ENCODE results near the gene VKORC1L1. TPM values are rescaled to one million over a fixed set of nuclear protein-coding genes. Genes with fewer than 3 reads are reported as not detected.
A peak's percentile ranks its signal among the peaks of the same experiment; 100 is the strongest.
"Not testable (repeated sequence)": the region's sequence is repeated elsewhere in the genome, so short reads cannot be mapped to it uniquely, and the experiment has no call there.

Gene VKORC1L1
- total RNA-seq: 1 to 10 TPM; 5.7 to 8.2 (median 7.1) TPM
- total RNA-seq (2013): 9.9 TPM

DNA sequence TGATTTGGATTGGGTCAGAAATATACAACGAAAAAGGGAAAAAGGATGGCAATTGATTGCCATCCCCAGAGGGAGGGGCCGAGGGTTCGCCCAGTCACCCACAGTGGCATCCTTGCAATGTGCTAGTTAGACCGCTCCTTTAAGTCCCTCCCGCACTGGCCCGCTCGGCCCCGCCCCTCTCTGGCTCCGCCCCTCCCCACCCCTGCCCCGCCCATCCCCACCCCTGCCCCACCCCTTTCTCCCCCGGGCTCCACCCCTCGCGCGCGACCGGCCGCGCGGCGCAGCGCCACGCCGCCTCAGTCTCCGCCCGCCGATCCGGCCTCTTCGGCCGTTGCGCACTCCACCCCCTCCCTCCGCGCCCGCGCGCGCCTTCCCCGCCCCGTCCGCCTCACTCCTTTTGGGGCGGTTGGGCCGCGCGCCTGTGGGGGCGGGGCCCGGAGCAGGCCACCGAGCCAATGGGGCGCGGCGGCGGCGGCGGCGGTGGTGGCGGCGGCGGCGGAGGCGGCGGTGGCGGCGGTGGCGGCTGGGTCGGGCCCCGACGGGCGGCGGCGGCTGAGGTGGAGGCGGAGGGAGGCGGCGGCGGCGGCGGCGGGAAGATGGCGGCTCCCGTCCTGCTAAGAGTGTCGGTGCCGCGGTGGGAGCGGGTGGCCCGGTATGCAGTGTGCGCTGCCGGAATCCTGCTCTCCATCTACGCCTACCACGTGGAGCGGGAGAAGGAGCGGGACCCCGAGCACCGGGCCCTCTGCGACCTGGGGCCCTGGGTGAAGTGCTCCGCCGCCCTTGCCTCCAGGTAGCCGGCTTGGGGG lies at the start of gene VKORC1L1:
Gene VKORC1L1, plus strand, starts transcription at position 299 of the 806 bp plus-strand sequence. Its CDS starts 298 bp downstream, at position 597.
- no peaks in the 10 kb centered on the region for H3K9me3 Mint-ChIP-seq
- ATAC-seq: peak; percentile 90 to 96 (median 91)
- peak within 1 kb of the TSS; percentile 87 for H3K4me3 Mint-ChIP-seq
- peak within 1 kb of the TSS; percentile 69 for H3K27ac ChIP-seq (ENCODE audit: low read length)
- no peaks in the 10 kb centered on the region for H3K27me3 Mint-ChIP-seq (ENCODE audit: low read depth in 2 of 2)
- peak within 1 kb of the TSS; percentile 87 for H3K4me3 ChIP-seq (ENCODE audit: low read length)
- H3K27me3 ChIP-seq (ENCODE audit: control insufficient read depth, insufficient read depth, low read length): no peaks in the 10 kb centered on the region
- H3K4me1 ChIP-seq (ENCODE audit: control insufficient read depth, insufficient read depth, low read length): peaks cover 14% of the 10 kb centered on the region
- intact Hi-C loops (cut with micrococcal nuclease): no loop called here
- H3K36me3 ChIP-seq (ENCODE audit: control insufficient read depth, insufficient read depth, low read length): no peaks in the 10 kb centered on the region
- H3K4me1 Mint-ChIP-seq: peaks cover 0 to 10% of the 10 kb centered on the region in 2 donors
- TF ChIP-seq, protein P1, sequence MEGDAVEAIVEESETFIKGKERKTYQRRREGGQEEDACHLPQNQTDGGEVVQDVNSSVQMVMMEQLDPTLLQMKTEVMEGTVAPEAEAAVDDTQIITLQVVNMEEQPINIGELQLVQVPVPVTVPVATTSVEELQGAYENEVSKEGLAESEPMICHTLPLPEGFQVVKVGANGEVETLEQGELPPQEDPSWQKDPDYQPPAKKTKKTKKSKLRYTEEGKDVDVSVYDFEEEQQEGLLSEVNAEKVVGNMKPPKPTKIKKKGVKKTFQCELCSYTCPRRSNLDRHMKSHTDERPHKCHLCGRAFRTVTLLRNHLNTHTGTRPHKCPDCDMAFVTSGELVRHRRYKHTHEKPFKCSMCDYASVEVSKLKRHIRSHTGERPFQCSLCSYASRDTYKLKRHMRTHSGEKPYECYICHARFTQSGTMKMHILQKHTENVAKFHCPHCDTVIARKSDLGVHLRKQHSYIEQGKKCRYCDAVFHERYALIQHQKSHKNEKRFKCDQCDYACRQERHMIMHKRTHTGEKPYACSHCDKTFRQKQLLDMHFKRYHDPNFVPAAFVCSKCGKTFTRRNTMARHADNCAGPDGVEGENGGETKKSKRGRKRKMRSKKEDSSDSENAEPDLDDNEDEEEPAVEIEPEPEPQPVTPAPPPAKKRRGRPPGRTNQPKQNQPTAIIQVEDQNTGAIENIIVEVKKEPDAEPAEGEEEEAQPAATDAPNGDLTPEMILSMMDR (IDR thresholded peaks at IDR 0.05): no peak
- no peaks in the 10 kb centered on the region for H3K36me3 Mint-ChIP-seq
- H3K9me3 ChIP-seq (ENCODE audit: control insufficient read depth, insufficient read depth, low read length): no peaks in the 10 kb centered on the region
- peak within 1 kb of the TSS; percentile 29 to 72 for H3K27ac Mint-ChIP-seq
- WGBS (ENCODE audit: insufficient coverage): 0% methylated on average over 89 of the region's 94 CpGs
- DNase-seq: peak; percentile 91 to 95

DNA sequence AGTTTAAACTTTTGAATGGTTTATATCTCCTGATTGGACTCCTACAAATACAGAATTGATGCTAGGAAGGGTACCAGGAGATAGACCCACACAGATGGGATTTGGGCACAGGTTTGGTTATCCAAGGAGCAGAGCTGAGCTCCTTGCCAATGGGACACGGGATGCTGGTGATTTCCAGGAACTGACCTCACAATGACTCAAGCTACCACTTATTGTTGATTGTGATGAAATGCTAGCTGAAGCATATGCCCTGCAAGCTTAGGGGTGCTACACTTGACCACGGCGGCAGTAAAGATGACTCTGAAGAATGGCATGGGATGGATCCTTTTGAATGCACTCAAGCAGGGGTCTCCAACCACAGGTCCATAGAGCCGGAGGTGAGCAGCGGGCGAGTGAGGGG lies 45.5 kb upstream of the VKORC1L1 start:
- no peak overlapping the region for H3K27ac ChIP-seq (ENCODE audit: low read length)
- Mint-ChIP-seq H3K27me3 (ENCODE audit: low read depth in 2 of 2) (no peaks in the 10 kb centered on the region), H3K4me3 (no peak overlapping the region), H3K4me1 (no peaks in the 10 kb centered on the region), H3K9me3 (no peaks in the 10 kb centered on the region), H3K36me3 (no peaks in the 10 kb centered on the region), H3K27ac (no peak overlapping the region)
- no peaks in the 10 kb centered on the region for H3K4me1 ChIP-seq (ENCODE audit: control insufficient read depth, insufficient read depth, low read length)
- TF ChIP-seq, protein P1 (IDR thresholded peaks at IDR 0.05): no peak
- H3K36me3 ChIP-seq (ENCODE audit: control insufficient read depth, insufficient read depth, low read length): no peaks in the 10 kb centered on the region
- intact Hi-C loops (cut with micrococcal nuclease): no loop called here
- no peak overlapping the region for H3K4me3 ChIP-seq (ENCODE audit: low read length)
- H3K27me3 ChIP-seq (ENCODE audit: control insufficient read depth, insufficient read depth, low read length): no peaks in the 10 kb centered on the region
- WGBS (ENCODE audit: insufficient coverage): 97% methylated on average over 6 of the region's 6 CpGs
- no peaks in the 10 kb centered on the region for H3K9me3 ChIP-seq (ENCODE audit: control insufficient read depth, insufficient read depth, low read length)
- DNase-seq (no peak), ATAC-seq (no peak)

DNA sequence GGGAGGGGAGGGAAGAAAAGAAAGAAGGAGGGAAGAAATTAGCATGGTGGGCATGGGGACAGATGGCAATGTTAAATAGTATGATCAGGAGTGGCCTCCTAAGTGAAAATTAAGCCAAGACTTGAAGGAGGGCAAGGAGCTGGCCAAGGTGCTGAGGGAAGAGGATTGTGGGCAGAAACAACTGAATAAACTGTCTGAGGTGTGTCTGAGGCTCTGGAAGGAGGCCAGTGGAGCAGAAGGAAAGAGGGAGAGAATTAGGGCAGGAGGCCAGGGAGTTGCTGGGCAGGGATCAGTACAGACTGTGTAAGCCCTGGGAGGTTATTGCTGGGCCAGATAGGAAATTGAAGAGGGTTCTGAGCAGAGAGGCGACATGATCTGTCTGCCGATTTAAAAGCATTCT lies 40.6 kb upstream of the VKORC1L1 start:
- no peaks in the 10 kb centered on the region for H3K9me3 ChIP-seq (ENCODE audit: control insufficient read depth, insufficient read depth, low read length)
- ATAC-seq (no peak), DNase-seq (no peak)
- Mint-ChIP-seq H3K4me3 (no peak overlapping the region), H3K4me1 (no peaks in the 10 kb centered on the region), H3K9me3 (no peaks in the 10 kb centered on the region), H3K27me3 (ENCODE audit: low read depth in 2 of 2) (no peaks in the 10 kb centered on the region), H3K27ac (no peak overlapping the region), H3K36me3 (no peaks in the 10 kb centered on the region)
- H3K4me3 ChIP-seq (ENCODE audit: low read length): no peak overlapping the region
- H3K27ac ChIP-seq (ENCODE audit: low read length): no peak overlapping the region
- intact Hi-C loops (cut with micrococcal nuclease): no loop called here
- no peaks in the 10 kb centered on the region for H3K36me3 ChIP-seq (ENCODE audit: control insufficient read depth, insufficient read depth, low read length)
- TF ChIP-seq, protein P1 (IDR thresholded peaks at IDR 0.05): no peak
- no peaks in the 10 kb centered on the region for H3K4me1 ChIP-seq (ENCODE audit: control insufficient read depth, insufficient read depth, low read length)
- 95% methylated on average over 2 of the region's 2 CpGs for WGBS (ENCODE audit: insufficient coverage)
- no peaks in the 10 kb centered on the region for H3K27me3 ChIP-seq (ENCODE audit: control insufficient read depth, insufficient read depth, low read length)

DNA sequence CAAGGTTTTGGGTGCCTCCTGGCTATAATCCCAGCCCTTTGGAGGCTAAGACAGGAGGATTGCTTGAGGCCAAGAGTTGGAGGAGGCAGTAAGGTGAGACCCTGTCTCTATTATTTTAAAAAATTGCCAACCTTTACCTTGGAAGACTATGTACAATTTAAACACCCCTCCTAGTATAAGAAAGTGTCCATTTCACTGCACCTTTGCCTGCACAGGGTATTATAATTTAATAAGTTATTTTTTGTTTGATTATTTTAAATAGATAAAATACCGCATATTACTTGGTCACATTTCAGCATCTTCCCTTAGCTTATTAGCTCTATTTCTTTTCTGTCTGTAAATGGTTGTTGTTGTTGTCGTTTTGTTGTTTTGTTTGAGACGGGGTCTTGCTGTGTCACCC lies 36.2 kb upstream of the VKORC1L1 start:
- not testable (repeated sequence) for H3K4me1 ChIP-seq (ENCODE audit: control insufficient read depth, insufficient read depth, low read length); H3K4me1 Mint-ChIP-seq; H3K27ac Mint-ChIP-seq; H3K27me3 ChIP-seq (ENCODE audit: control insufficient read depth, insufficient read depth, low read length); DNase-seq; ATAC-seq; H3K4me3 Mint-ChIP-seq; H3K4me3 ChIP-seq (ENCODE audit: low read length); H3K36me3 Mint-ChIP-seq; H3K27me3 Mint-ChIP-seq (ENCODE audit: low read depth in 2 of 2); H3K9me3 ChIP-seq (ENCODE audit: control insufficient read depth, insufficient read depth, low read length); H3K9me3 Mint-ChIP-seq; H3K36me3 ChIP-seq (ENCODE audit: control insufficient read depth, insufficient read depth, low read length); H3K27ac ChIP-seq (ENCODE audit: low read length)
- intact Hi-C loops (cut with micrococcal nuclease): loop anchor here (5.0 kb wide), 1 partner anchor 546 kb away; no protein-coding TSS in a partner anchor
- 86% methylated on average over 2 of the region's 3 CpGs for WGBS (ENCODE audit: insufficient coverage)

DNA sequence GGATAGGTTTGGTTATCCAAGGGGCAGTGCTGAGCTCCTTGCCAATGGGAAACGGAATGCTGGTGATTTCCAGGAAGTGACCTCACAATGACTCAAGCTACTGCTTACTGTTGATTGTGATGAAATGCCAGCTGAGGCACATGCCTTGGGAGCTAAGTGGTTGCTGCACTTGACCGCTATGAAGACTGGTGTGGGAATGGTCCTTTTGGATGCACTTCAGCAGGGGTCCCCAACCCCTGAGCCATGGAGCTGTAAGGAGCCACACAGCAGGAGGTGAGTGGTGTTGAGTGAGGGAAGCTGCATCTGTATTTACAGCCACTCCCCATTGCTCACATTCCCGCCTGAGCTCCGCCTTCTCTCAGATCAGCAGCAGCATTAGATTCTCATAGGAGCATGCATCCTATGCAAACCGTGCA lies 35.3 kb upstream of the VKORC1L1 start:
- not testable (repeated sequence) for H3K4me1 Mint-ChIP-seq; ATAC-seq; H3K27ac Mint-ChIP-seq; H3K27me3 ChIP-seq (ENCODE audit: control insufficient read depth, insufficient read depth, low read length); H3K9me3 ChIP-seq (ENCODE audit: control insufficient read depth, insufficient read depth, low read length); H3K4me3 Mint-ChIP-seq; H3K27ac ChIP-seq (ENCODE audit: low read length); DNase-seq; H3K36me3 ChIP-seq (ENCODE audit: control insufficient read depth, insufficient read depth, low read length); H3K4me3 ChIP-seq (ENCODE audit: low read length); H3K36me3 Mint-ChIP-seq; H3K27me3 Mint-ChIP-seq (ENCODE audit: low read depth in 2 of 2); H3K9me3 Mint-ChIP-seq; H3K4me1 ChIP-seq (ENCODE audit: control insufficient read depth, insufficient read depth, low read length)
- intact Hi-C loops (cut with micrococcal nuclease): loop anchor here (5.0 kb wide), 1 partner anchor 545 kb away; no protein-coding TSS in a partner anchor
- WGBS (ENCODE audit: insufficient coverage): 96% methylated on average over 5 of the region's 5 CpGs

All from natural killer cell (primary cell).